Thyroid gland (tissue), 4 donors: ENCODE data around the gene ABCC10.

Experiments
- POLR2A ChIP-seq, 2 donors: fragments of 450-650 bp; IDR thresholded peaks; one replicate each; pipeline ENCODE4 v1.6.1; 2017; ENCODE audit warnings: antibody characterized with exemption in 2 of 2, mild to moderate bottlenecking in 2 of 2, moderate library complexity in 1 of 2
- TF ChIP-seq, protein P1 (sequence below), 6 experiments: fragments of 200-600 bp in 3 of 6; fragments of 450-650 bp in 3 of 6; sonication (generic) in 3 of 6; IDR thresholded peaks; one replicate each; pipeline ENCODE4 v1.5.1; 2016 to 2019; ENCODE audit warnings: antibody characterized with exemption in 6 of 6, mild to moderate bottlenecking in 2 of 6, inconsistent platforms in 1 of 6, moderate library complexity in 1 of 6

DNA sequence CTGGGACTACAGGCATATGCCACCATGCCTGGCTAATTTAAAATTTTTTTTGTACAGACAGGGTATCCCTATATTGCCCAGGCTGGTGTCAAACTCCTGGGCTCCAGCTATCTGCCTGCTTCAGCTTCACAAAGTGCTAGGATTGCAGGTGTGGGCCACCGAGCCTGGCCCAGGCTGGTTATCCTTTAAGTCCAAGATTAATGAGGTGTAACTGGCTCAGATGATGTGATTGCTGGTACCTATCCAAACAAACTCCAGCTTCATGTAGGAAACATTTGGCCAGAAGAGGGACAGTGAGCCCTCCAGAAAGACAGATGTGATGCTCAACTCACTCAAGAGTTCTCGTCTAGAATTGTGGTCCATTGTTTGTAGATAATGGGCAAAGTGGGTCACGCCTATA is 48.7 kb upstream of the ABCC10 start:
- TF ChIP-seq POLR2A (IDR thresholded peaks at IDR 0.05) = no peak
- TF ChIP-seq, protein P1, sequence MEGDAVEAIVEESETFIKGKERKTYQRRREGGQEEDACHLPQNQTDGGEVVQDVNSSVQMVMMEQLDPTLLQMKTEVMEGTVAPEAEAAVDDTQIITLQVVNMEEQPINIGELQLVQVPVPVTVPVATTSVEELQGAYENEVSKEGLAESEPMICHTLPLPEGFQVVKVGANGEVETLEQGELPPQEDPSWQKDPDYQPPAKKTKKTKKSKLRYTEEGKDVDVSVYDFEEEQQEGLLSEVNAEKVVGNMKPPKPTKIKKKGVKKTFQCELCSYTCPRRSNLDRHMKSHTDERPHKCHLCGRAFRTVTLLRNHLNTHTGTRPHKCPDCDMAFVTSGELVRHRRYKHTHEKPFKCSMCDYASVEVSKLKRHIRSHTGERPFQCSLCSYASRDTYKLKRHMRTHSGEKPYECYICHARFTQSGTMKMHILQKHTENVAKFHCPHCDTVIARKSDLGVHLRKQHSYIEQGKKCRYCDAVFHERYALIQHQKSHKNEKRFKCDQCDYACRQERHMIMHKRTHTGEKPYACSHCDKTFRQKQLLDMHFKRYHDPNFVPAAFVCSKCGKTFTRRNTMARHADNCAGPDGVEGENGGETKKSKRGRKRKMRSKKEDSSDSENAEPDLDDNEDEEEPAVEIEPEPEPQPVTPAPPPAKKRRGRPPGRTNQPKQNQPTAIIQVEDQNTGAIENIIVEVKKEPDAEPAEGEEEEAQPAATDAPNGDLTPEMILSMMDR (IDR thresholded peaks at IDR 0.05) = no peak
